Stimulated activated CD8-positive, alpha-beta memory T cell treated with anti-CD3 and anti-CD28 coated beads, Interleukin-12 subunit alpha, Interleukin-12 subunit beta, amount 100 ng/mL, for 4 hours (primary cell): ENCODE measurements around the gene C13orf46.
"Not testable (repeated sequence)": the region's sequence is repeated elsewhere in the genome, so short reads cannot be mapped to it uniquely, and the experiment has no call there.

Experiments
- DNase-seq: peaks from one replicate; pipeline ENCODE4 v3.0.0-alpha.2; 2020; ENCODE audit warnings: low read depth

Gene C13orf46

DNA sequence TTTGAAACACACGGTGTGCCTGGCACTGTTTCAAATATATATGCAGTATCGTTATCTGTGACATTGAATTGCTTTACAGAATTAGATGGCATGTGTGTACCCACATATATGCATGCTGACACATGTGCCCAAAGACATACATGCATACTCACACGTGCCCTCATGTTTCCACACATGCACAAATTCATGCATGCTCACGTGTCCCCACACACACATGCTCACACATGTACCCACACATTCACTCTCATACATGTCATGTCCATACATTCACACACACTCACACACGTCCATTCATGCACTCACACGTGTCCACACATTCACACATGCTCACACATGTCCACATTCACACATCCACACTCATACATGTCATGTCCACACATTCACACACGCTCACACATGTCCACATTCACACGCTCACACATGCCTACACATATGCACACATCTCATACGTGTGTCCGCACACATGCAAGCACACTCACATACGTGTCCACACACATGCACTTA, 17.9 kb upstream of the C13orf46 start:
- no peak for DNase-seq

DNA sequence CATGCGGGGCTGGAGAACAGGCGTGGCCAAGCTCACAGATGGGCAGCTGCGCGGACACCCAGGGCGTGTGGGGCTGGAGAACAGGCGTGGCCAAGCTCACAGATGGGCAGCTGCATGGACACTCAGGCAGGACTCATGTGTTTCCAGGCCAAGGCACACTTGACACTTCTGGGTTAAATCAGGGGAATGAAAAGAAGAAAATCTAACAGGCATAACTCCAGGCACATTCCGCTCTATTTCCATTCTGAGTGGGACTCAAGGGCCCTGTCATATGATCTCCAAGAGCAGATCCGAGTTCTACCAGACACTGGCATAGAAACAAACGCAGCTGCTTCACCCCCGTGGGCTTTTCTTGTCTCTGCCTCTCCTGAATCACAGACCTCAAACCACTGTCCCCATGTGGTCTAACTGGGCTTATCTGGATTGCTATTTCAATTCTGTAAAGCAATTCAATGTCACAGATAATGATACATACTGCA, 17.4 kb upstream of the C13orf46 start:
- DNase-seq, result no peak

DNA sequence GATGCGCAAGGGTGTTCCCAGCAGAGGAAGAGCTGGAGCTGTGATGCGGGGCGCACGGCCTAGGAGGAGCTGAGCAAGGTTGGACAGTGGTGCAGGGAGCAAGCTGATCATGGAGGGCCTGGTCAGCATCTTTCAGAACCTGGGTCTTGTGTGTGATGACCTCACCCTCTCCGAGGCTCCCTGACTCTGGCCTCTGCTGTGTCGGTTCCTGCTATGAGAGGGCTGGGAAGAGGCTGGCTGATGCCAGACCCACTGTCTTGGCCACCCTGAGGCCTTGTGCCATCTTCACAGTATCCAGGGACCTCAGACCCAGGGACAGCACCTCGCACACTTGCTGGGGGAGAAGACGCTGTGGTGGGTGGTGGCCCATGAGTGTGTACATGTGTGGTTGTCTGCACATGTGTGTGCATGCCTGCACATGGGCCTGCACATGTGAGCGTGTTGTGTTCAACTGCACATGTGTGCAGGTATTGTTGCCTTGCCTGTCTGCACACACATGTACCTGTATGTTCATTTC, 16.5 kb upstream of the C13orf46 start:
- DNase-seq, result no peak

DNA sequence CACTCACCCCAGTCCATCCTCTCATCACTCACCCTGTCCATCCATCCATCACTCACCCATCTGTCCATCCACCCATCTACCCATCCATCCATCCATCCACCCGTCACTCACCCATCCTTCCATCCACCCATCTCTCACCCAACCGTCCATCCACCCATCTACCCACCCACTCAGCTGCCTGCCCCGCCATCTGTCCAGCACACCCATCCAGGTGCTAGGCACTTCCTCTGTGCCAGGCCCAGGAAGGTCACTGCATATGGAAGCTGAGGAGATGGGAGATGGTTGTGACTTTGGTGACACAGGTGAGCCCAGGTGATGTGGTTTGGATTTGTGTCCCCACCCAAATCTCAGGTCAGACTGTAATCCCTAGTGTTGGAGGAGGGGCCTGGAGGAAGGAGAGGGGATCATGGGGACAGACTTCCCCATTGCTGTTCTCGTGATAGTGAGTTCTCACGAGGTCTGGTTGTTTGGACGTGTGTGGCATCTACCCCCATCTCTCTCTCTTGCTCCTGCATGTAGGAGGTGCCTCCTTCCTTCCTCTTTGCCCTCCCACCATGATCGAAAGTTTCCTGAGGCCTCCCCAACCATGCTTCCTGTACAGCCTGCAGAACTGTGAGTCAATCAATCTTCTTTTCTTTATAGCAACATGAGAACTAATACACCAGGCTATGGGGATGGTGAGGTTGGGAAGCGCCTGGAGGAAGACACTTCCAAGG, 15.9 kb upstream of the C13orf46 start:
- DNase-seq, result no peak

DNA sequence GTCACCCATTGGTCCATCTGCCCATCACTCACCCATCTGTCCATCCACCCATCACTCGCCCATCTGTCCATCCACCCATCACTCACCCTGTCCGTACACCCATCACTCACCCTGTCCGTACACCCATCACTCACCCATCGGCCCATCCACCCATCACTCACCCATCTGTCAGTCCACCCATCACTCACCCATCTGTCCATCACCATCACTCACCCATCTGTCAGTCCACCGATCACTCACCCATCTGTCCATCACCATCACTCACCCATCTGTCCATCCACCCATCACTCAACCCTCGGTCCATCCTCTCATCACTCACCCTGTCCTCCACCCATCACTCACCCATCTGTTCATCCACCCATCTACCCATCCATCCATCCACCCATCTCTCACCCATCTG, 15.0 kb upstream of the C13orf46 start:
- not testable (repeated sequence) for DNase-seq

DNA sequence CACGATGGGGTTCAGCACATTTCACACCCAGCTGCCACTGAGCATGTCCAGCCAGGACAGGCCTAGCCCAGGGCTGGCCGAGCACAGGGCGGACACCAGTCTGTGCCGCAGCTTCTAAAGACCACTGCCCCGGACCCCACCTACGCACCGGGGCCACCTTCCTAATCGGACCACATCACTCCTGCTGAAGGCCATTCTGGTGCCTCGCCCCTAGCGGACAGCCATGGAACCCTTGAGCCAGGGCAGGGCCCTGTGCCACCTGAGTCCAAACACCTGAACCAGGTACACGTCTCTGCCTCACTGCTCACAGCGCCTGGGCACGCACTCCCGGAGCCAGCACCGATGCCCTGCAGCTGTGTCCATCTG, 8.4 kb upstream of the C13orf46 start:
- DNase-seq, result no peak

DNA sequence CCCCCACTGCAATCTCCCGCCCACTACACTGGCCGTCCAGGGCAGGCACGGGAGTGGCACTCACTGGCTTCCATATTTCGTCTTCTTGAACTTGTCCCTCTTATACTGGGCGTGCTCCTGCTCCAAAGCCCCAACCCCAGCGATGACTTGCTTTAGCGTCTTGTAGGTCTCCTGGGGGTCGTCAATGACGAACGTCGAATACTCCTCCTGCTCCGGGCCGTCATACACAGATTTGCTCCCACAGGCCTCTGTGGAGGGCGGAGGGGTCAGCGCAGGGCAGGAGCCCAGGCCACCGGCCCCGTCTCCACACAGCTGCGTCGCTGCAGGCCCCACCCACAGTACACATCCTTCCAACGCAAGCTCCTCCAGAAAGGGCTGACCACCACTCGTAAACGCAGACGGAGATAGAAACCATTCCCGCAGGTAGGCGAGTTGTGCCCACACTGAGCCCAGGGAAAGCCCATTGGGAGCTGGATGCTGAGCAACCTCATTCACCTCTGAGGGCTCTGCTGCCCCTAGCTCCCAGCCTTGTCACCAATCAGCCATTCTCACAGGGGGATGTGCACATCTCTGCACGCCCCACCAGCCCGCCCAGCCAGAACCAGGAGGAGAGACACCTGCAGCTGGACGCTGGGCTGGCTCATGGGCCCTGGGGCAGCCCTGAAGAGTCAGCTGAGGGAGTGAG, 7.9 kb upstream of the C13orf46 start:
- DNase-seq, result no peak

DNA sequence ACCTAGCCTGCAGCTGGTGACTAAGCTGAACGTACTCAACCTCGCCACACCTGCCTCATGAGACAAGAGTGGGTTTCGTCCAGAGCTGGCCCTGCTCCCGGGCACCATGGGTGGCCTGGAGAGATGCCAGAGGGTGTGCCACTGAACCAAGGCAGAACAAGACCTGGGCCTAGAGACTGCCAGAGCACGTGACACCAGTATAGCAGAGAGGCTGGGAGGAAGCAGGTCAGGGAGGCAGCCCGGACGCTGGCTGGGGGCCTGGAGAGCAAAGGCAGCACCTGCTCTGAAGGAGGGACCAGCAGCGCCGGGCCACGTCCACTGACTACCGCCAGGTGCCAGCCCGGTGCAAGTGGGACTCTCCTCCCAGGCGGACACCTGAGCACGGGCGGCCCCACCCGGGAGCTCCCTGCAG, 7.3 kb upstream of the C13orf46 start:
- no peak for DNase-seq

DNA sequence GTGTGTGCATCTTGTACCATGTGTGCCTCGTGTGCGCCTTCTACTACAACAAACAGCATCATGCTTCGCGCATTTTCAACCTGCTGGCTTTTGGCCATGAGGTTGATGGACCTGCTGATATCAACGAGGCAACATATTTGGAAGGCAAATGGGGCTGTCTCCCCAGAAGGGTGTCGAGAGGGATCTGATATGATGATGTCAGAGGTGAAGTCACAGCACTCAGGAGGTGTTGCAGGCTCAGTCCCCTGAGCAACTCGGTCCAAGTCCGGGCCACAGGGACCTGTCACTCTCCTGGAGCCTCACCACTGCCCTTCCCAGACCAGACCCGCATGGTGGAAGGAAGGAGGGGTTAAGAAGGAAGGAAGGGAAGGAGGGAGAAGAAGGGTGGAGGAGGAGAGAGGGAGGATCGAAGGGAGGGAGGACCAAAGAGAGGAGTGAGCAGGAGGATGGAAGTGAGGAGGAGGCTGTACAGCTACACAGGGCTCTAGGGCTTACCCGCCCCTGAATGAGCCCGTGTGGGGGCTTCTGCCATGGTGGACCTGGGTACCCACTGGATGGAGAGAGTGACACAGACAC, 6.7 kb upstream of the C13orf46 start:
- DNase-seq, result no peak

DNA sequence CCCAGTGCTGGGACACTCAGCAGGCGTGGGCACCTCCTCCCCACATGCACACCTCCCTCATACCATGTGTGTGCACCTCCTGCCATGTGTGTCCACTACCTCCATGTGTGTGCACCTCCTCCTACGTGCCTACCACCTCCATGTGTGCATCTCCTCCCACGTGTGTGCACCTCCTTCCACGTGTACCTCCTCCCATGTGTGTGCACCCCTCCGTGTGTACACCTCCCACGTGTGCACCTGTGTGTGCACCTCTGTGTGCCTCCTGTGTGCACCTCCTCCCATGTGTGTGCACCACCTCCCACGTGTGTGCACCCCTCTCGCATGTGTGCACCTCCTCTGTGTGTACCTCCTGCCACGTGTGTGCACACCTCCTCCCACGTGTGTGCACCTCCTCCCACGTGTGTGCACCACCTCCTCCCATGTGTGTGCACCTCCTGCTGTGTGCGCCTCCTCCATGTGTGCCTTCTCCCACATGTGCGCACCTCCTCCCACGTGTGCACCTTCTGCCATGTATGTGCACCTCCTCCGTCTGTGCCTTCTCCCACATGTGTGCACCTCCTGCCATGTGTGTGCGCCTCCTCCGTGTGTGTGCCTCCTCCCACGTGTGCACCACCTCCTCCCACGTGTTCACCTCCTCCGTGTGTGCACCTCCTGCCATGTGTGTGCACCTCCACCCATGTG, 6.1 kb upstream of the C13orf46 start:
- DNase-seq, result no peak

DNA sequence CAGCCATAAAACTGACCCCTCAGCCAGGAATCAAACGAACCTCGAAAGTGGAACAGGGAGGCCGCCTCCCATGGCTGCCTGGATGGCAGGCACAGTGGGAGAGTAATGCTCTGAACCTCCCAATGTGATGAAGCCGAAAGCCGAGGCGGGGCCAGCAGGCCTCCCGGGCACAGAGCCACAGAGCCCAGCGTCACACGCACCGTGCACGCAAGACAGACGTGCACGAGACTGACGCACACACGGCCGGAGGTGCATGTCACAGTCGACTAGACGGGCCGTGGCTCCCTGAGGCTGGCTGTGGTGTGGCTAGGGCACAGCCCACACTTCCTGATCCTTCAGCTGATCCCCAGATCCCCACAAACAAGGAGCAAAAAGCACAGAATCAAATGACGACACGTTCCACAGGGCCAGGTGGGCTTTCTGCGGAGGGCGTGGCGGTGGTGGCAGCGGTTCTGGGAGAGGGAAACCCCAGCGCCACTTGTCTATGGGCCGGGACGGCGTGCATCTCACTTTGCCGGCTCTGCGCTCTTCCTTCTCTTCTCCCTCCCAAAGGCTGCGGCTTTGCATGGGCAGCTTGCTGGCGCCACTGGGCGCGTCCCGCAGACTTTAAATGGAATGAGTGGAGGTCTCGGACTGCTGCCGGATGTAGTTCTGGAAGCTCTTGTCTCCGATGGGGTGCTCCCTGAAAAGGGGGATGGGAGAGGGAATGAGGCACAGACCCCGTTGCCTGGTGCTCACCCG, 5.0 kb upstream of the C13orf46 start:
- no peak for DNase-seq

DNA sequence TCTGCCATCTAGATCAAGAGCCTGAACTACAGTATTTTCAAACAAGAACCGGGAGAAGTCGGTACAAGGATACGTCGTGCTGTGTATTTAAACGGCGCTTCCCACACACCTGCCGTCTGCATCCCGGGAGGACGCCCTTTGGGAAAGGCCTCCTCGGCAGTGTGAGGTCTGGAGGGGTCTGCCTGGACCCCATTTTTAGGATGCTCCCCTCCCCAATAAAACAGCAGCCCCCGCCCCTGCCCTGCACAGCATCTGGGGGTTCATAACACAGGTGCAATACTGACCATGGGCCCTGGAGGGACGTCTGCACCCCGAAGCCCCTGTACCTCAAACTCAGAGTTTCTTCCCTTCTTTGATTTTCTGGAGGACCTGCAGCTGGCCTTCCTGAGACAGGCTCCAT, 4.1 kb upstream of the C13orf46 start:
- no peak for DNase-seq

DNA sequence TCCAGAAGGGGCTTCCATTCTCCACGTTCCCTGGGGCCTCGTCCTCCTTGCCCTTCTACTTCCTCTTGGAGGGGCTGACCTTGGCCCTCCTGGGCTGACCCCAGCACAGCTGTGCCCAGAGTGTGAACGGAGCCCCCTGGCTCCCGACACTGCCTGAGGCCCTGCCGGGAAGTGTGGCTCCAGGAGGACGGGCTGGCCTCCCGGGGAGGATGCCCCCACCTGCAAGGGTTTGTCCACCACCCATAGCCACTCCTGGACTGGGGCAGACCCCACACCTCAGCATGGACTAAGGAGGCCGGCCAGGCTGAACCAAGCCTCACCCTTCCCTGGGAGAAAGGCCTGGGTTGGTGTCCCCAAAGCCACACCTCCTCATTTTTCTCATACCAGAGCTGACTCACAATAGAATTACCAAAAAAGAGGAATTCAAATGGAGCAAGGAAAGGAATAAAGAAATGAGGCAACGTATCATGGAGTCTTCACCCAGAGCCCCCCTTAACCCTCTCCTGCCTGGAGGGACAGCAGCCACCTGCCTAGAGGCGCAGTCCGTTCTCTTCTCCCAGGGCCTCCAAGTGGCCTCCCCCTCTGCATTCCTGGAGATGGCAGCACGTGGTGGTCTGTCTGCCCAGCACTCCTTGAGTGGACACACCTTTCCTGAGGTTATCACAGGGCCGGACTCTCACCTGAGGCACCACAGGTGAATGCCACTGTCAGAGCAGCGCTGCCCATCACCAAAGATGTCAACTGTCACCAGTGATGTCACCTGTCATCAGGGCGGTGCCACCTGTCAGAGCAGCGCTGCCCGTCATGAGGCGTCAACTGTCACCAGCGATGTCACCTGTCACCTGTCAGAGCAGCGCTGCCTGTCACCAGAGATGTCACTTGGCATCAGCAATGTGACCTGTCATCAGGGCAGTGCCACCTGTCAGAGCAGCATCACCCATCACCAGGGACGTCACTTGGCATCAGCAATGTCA, 3.1 kb upstream of the C13orf46 start:
- DNase-seq, result no peak

DNA sequence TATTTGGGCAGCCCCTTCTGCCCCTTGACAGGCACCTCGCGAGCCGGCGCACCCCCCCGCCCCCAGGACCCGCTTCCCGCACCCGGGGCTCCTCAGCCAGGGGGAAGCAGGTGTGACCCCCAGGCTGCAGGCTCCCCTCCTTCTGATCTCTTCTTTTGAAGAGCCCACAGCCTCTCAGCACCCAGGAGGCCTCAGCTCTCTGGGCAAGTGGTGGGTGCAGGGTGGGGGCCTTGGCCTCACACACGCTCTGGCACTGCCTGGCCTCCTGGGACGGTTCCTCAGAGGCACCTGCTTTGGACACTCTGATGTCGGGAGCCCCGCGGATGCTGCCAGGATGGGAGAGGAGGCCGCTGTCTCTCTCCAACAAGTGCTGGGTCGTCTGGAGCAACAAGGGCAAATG, 1.5 kb upstream of the C13orf46 start:
- DNase-seq, result no peak

DNA sequence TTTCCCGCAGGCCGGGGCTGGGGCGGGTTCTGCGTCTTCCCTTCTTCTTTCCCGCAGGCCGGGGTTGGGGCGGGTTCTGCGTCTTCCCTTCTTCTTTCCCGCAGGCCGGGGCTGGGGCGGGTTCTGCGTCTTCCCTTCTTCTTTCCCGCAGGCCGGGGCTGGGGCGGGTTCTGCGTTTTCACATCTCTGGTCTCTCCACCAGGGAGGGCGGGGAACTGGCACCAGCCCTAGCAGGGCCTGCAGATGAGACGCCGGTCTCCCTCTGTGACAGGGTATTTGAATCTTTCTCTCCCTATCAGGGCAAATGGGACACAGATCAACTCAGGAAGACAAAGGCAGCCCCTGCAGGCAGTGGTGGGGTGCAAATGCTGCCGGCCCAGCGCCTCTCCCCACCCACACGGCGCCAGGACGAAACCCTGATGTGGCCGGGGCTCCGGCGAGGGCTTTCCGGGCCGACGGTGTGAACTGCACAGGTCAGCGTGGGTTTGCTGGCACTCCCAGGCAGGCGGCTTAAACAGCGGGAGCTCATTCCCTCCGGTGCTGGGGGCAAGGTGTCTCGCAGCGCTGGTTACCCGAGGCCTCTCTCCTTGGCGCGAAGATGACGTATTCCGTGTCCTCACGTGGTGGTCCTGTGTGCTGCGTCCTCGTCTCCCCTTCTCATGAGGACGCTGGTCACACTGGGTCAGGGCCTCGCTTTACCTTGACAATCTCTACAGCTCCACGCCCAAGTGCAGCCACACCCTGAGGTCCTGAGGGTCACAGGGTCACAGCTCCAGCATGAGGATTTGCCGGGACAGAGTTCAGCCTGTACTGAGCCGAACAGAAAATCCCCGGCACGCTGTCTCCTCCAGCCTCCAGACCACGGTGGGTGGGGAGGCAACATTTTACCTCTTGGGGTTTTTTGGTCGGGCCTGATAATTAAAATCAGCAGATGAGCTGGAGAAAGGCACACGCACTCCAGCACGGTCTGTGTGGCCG, 717 bp upstream of the C13orf46 start:
- DNase-seq, result no peak

DNA sequence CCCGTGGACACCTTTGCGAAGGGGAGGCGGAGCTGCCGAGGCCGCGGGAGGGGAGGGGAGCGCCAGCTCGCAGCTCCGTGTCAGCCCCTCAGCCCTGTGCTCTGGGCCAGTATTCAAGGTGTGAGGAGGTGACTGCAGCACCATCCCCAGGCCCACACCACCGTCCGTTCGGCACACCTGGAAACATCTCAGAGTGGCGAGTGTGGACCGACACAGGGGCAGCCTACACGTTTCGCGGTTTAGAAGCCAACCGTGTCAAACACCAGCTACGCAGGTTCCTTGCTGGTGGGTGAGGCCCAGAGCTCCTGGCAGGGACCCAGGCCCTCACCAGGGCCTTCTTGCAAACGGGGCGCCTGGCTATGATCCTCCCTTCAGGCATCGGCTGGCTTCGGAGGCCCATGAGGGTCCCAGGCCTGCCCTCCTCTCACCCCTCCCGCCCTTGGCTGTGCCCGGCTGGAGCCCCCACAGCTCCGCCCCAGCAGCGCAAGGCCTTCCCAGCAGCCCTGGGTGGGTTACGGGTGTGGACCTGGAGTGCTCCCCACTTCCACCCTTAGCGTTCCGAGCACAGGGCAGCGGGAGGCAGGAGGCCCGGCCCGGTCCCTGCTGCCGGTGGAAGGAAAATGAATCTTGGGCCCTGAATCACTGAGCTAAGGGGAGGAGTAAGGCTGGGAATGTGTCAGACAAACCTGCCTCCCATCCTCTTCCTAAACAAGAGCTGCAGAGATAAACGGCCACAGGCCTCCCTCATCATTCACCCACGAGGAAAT, 1.2 kb downstream of the C13orf46 start:
- DNase-seq, result no peak

DNA sequence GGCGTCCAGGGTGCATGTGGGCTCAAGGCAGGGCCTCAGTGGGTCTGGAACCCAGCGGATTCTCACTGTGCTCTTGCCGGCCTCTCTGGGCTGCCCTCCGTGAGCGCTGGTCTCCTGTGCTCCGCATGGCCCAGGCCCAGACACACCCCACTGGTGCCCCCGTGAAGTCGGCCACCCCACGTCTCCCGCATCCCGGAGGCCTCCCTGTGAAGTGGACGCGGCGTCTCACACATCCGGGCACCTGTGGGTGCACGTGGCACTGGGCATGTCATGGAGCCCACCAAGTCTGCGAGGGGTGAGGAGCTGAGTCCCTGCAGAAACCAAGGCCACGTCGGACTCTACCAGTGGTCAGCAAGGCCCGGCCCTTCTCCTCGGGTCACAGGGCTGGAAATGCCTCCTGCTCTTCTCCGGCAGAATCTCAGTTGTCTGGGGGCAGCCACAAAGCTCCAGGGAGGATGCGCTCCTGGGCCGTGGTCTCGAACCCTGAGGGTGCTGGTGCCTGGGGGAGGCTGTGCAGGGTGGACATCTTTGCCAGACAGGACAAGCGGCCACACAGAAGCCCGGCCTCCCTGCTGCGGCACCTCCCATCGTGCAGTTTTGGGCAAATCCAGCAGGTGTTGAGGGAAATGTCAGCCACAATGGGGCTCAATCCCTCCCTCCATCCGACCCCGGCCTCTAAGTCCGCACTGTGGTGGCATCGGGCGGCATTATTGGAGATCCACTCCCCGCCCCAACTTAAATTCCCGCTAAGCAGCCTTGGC, 2.2 kb downstream of the C13orf46 start:
- no peak for DNase-seq
